ENCODE results near the gene NME5.
"Not testable (repeated sequence)": the region's sequence is repeated elsewhere in the genome, so short reads cannot be mapped to it uniquely, and the experiment has no call there.

The NME5 gene

GRCh38 chr5:138138949-138139780, at the start of gene NME5:
Gene NME5, minus strand, starts transcription at chr5:138139428. Its CDS starts 648 bp downstream, at chr5:138138780.
- peak; percentile 80 for DNase-seq (ENCODE audit: low spot score)

- DNase-seq (ENCODE audit: low spot score) = no peak
Observed at GRCh38 chr5:138188626-138189025, 49.4 kb upstream of the NME5 start.

GRCh38 chr5:138186002-138186447, 46.8 kb upstream of the NME5 start:
- DNase-seq (ENCODE audit: low spot score) = no peak

GRCh38 chr5:138182808-138183207, 43.6 kb upstream of the NME5 start:
- no peak for DNase-seq (ENCODE audit: low spot score)

- no peak for DNase-seq (ENCODE audit: low spot score)
Observed at GRCh38 chr5:138180841-138181240, 41.6 kb upstream of the NME5 start.

GRCh38 chr5:138180183-138180782, 41.1 kb upstream of the NME5 start:
- no peak for DNase-seq (ENCODE audit: low spot score)

- DNase-seq (ENCODE audit: low spot score) = peak; percentile 49
Observed at GRCh38 chr5:138179277-138179857, 40.1 kb upstream of the NME5 start.

- peak; percentile 95 for DNase-seq (ENCODE audit: low spot score)
Observed at GRCh38 chr5:138178516-138179276, 39.5 kb upstream of the NME5 start, which contains the start of the genes BRD8 and KIF20A. Gene BRD8, minus strand, starts transcription at chr5:138178630. Its CDS starts 16 bp downstream, at chr5:138178614. Gene KIF20A, plus strand, starts transcription at chr5:138179112. Its CDS starts 569 bp downstream, at chr5:138179681.

GRCh38 chr5:138177941-138178515, 38.8 kb upstream of the NME5 start:
- DNase-seq (ENCODE audit: low spot score) = peak; percentile 43

GRCh38 chr5:138170299-138170698, 31.1 kb upstream of the NME5 start:
- no peak for DNase-seq (ENCODE audit: low spot score)

- no peak for DNase-seq (ENCODE audit: low spot score)
Observed at GRCh38 chr5:138169124-138169523, 29.9 kb upstream of the NME5 start.

GRCh38 chr5:138163721-138164120, 24.5 kb upstream of the NME5 start:
- DNase-seq (ENCODE audit: low spot score) = no peak

- no peak for DNase-seq (ENCODE audit: low spot score)
Observed at GRCh38 chr5:138160706-138161105, 21.5 kb upstream of the NME5 start.

GRCh38 chr5:138159666-138160065, 20.4 kb upstream of the NME5 start:
- DNase-seq (ENCODE audit: low spot score) = no peak

- DNase-seq (ENCODE audit: low spot score) = no peak
Observed at GRCh38 chr5:138157626-138158025, 18.4 kb upstream of the NME5 start.

- not testable (repeated sequence) for DNase-seq (ENCODE audit: low spot score)
Observed at GRCh38 chr5:138155977-138156376, 16.7 kb upstream of the NME5 start.

- DNase-seq (ENCODE audit: low spot score) = no peak
Observed at GRCh38 chr5:138149530-138149929, 10.3 kb upstream of the NME5 start.

- DNase-seq (ENCODE audit: low spot score) = no peak
Observed at GRCh38 chr5:138148811-138149210, 9.6 kb upstream of the NME5 start.

- not testable (repeated sequence) for DNase-seq (ENCODE audit: low spot score)
Observed at GRCh38 chr5:138143578-138143977, 4.3 kb upstream of the NME5 start.

GRCh38 chr5:138141734-138142133, 2.5 kb upstream of the NME5 start:
- no peak for DNase-seq (ENCODE audit: low spot score)

- DNase-seq (ENCODE audit: low spot score) = no peak
Observed at GRCh38 chr5:138140268-138140667, 1.0 kb upstream of the NME5 start.

GRCh38 chr5:138139781-138140090, 508 bp upstream of the NME5 start:
- DNase-seq (ENCODE audit: low spot score) = no peak

Data from ecto neural progenitor cell (in vitro differentiated cells).